Suppressor macrophage (primary cell): ENCODE data around the gene DAP.

ENCODE experiments used
- DNase-seq, 4 experiments: peaks; one replicate each; pipeline ENCODE4 v3.0.0-alpha.2; 2020 to 2022

The DAP gene

GRCh38 chr5:10669983-10670382 lies 91.1 kb downstream of the DAP start:
- DNase-seq = no peak

DNA sequence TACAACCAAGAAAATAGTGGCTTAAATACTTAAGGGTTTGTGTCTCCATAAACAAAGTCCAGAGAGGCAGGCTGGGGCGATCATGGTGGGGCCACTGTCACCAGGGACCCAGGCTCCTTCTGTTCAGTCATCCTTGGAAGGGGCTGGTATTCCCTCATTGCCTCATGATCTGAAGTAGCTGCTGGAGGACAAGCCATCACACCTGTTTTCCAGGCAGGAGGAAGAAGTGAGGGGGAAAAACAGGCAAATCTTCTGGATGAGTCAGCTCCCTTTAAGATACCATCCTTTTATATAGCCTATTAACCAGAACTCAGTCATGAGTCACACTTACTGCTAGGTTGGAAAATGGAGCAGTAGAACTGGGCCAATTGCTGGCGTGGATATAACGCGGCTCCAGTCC lies 92.3 kb downstream of the DAP start:
- DNase-seq = no peak

DNA sequence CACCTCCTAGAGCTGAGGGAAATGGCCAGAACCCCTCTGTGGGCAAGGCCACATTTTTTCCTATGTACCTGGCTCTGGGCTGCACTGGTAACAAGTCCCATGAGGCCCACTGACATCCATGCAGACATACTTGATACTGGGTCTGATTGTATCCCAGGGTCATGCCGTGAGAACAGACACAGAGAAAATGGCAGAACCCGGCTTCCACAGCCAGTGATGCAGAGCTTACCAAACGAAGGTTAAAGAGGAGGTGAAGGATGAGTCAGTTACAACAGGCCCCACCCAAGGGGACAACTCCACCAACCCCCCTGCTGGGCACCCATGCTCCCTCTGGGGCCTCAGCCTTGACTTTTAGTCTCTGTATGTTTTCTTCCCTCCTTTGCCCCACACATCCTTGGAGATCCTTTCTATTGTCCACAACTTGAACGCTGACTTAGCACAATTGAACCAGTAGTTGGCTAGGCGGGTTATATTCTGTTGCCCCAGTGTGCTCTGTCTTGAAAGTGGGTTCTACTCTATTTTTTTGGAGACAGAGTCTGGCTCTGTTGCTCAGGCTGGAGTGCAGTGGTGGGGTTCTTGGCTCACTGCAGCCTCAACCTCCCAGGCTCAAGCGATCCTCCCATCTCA lies 93.5 kb downstream of the DAP start:
- DNase-seq = no peak

GRCh38 chr5:10666531-10667299 lies 94.3 kb downstream of the DAP start:
- DNase-seq = no peak

DNA sequence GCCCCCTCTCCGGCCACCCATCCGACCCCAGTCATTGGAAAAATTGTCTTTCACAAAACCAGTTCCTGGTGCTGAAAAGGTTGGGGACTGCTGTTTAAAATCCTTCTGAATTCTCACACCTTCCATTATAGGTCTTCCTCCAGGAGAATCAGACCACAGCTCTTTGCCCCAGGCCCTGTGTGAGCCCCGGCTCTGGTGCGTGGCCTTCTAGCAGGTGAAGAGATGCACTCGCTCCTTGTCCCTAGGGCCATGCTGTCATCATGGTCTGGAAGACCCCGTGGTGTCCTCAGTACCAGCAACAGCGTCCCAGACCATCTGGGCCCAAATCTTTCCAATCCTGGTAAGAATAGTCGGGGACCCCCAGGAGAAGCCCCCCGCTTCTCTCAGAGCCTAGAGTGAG lies 95.2 kb downstream of the DAP start:
- no peak for DNase-seq

DNA sequence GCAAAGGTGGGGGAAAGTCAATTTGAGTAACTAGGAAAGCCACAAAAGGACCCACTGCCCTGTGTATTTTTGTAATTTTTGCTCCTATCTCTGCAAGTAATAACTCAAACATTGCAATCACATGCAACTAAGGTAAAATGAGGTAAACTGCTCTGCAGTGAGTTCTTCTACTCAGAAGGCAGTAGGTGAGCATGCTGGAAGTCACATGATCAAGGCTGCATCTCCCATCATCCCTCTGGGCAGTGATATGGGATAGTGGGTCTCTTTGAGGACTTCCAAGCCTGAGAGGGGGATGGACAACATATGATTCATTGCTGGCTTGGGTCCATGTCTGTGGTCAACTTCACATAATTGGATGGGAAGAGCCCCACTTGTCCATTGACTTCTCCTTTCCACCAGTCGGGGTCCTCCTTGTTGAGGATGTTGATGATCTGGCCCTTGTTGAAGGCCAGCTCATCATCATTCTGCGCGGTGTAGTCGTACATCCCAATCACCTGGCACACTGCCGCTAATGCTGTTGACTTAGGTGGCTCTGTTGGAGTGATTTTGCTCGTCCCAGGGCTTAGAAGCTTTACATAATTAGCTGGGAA lies 96.8 kb downstream of the DAP start:
- DNase-seq = peak in 1 of 4 experiments; percentile 18

- no peak for DNase-seq
These were observed 97.4 kb downstream of the DAP start for GRCh38 chr5:10663489-10664179.

DNA sequence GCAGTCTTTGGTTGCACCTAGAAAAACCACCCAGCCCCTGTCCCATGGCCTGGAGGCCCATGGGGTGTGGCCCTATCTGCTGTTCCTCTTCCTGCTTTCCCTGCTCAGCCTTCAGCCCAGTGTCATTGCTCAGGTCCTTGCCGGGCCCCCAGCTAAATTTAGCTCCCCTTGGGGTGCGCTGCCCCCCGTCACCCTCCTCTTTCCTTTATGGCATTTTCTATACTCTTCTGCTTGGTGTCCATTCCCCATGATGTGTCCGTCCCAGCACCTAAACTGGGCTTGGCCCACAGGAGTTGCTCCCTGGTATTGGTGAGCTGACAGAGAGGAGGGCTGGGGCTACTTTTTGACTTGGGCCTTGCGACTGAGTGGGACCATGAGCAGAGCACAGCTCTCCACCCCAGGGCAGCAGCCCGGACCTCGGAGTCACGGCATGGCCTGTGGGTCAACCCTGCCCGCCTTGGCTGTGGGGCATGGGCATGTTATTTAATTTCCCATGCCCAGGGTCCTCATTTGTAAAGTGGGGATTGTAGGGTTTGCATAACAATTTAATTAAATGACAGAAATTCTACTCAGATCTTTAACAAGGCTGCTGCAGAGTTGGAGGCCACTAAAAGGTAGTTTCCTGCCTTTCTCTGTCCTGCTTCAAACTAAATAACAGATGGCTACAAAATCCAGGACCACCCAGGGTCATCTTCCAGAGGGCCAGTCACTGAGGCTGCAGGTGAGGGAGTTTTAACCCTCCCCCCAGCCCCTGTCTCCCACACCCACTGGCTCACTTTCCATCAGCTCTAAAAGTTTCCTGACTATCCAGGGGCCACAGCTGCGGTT lies 98.2 kb downstream of the DAP start:
- peak in 2 of 4 experiments; percentile 36 for DNase-seq

GRCh38 chr5:10662083-10662482 lies 99.0 kb downstream of the DAP start:
- no peak for DNase-seq

GRCh38 chr5:10661401-10661800 lies 99.6 kb downstream of the DAP start:
- DNase-seq = no peak

DNA sequence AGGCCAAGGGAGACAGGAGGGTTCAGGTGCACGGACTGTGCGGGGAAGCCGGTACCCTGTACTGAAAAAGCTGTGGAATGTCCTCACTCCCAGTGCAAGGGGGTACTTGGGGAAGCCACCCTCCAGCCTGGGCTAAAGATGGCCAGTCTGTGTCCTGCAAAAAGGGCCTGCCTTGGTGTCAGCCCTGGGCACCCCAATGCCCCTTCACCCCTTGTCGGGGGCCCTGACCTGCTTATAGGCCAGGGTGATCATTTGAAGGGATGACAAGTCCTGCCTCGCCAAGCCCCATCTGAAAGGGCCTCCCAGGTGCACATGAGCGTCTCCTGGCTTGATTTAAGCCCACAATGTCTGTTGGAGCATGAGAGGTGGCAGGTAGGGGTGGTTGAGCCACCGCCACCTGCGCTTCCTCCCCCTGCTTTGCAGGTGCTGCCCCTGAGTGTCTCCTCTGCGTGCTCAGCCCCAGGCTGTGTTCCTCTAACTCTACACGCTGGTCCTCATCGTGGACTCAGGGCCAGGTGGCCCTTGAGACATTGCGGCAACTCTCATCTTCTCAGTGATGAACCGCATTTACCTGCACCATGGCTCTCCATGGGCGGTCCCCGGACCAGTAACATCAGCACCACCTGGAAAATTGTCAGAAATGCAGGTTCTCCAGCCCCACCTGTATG lies 100.2 kb downstream of the DAP start:
- DNase-seq = no peak

GRCh38 chr5:10660135-10660534 lies 100.9 kb downstream of the DAP start:
- no peak for DNase-seq

DNA sequence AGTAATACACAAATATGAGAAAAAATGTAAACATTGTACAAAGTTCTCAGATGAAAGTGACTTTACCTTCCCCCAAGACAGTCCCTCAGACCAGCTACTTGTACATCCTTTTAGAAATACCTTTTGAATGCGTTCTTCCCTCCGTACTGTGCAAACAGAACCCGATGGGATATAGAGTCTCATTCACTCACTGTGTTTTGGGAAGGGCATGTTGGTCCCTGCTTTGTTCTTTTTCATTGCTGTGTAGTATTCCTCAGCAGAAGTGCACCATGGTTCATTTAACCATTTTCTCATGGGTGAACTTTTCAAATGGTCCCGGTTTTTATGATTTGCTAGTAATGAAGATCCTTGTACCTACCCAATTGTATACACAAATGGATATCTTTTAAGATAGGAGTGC lies 102.8 kb downstream of the DAP start:
- no peak for DNase-seq

DNA sequence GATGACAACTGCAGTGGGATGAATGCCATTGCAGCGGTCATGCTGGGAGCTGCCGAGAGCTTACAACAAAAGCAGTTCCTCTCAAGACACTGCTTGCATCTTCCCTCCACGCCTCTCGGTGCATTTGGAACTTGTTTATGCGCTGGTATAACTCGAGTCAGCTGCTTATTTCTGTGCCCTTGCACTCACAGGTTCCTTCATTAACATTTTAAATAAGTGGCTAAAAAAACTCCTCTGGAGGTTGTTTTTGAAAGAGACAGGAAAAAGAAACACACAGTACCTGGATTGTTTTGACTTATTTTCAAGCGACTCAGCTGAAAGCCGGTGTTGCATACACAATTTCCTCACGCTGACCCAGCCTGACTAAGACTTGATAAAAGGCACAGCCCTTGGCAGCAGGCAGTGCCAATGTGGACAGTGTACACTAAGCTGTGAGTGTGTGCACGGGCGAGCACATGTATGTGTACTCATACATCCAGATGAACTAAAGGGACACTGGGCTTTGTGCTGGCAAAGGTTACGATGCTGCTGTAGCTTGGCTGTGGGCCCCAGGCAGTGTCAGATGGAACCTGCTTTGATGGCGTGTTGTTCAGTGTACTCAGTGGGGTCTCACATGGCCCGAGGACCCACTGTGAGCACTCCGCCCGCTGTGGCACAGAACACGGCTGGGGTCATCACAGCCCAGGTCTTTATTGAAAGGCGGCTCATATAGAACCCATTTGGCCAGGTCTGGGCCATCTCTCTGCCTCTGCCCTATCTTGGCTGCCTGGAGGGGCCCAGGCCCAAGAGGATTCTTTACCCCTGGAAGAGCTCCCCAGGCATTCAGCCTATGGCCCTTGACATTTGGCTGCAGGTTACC lies 104.8 kb downstream of the DAP start:
- DNase-seq = no peak

GRCh38 chr5:10655161-10655971 lies 105.7 kb downstream of the DAP start:
- DNase-seq = no peak

GRCh38 chr5:10654566-10654965 lies 106.5 kb downstream of the DAP start:
- DNase-seq = no peak

- no peak for DNase-seq
These were observed 107.2 kb downstream of the DAP start for GRCh38 chr5:10653751-10654400.

DNA sequence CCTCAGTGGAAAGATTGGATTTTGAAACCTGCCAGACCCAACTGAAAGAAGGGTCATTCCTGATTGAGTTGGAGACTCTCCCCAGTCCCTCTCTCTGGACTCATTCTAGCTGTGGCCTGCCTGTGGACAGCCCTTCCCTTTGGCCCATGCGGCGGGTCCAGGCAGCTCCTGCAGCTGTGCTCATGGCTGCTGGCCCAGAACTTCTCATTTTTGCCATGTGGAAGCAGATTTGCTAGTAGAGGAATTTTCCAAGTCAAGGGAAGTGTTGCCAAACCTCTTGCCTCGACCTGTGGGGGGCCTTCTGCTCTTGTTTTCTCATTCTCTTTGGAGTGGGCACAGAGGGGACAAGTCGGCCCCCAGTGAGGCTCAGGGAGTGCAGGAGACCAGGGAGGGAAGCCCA lies 108.0 kb downstream of the DAP start:
- peak; percentile 40 to 65 (median 50) for DNase-seq

- DNase-seq = no peak
These were observed 108.4 kb downstream of the DAP start for GRCh38 chr5:10652606-10653005.

- no peak for DNase-seq
These were observed 108.9 kb downstream of the DAP start for GRCh38 chr5:10652151-10652550.
